ENCODE measurements around the gene SCGB1A1.
"Not testable (repeated sequence)": the region's sequence is repeated elsewhere in the genome, so short reads cannot be mapped to it uniquely, and the experiment has no call there.

SCGB1A1 gene

GRCh38 chr11:62449912-62450311, 31.1 kb downstream of the SCGB1A1 start:
- DNase-seq (ENCODE audit: low spot score): not testable (repeated sequence)

- no peak for DNase-seq (ENCODE audit: low spot score)
These were observed 31.9 kb downstream of the SCGB1A1 start for GRCh38 chr11:62450543-62451240.

- no peak for DNase-seq (ENCODE audit: low spot score)
These were observed 32.4 kb downstream of the SCGB1A1 start for GRCh38 chr11:62451241-62451621.

GRCh38 chr11:62452261-62452660, 33.4 kb downstream of the SCGB1A1 start:
- no peak for DNase-seq (ENCODE audit: low spot score)

- no peak for DNase-seq (ENCODE audit: low spot score)
These were observed 34.1 kb downstream of the SCGB1A1 start for GRCh38 chr11:62452839-62453468.

- DNase-seq (ENCODE audit: low spot score): no peak
These were observed 37.8 kb downstream of the SCGB1A1 start for GRCh38 chr11:62456630-62457029.

- no peak for DNase-seq (ENCODE audit: low spot score)
These were observed 38.6 kb downstream of the SCGB1A1 start for GRCh38 chr11:62457478-62457877.

- DNase-seq (ENCODE audit: low spot score): no peak
These were observed 39.6 kb downstream of the SCGB1A1 start for GRCh38 chr11:62458212-62459002.

- no peak for DNase-seq (ENCODE audit: low spot score)
These were observed 40.2 kb downstream of the SCGB1A1 start for GRCh38 chr11:62459080-62459479.

- DNase-seq (ENCODE audit: low spot score): no peak
These were observed 43.1 kb downstream of the SCGB1A1 start for GRCh38 chr11:62461740-62462507.

- no peak for DNase-seq (ENCODE audit: low spot score)
These were observed 43.7 kb downstream of the SCGB1A1 start for GRCh38 chr11:62462508-62462892.

- no peak for DNase-seq (ENCODE audit: low spot score)
These were observed 44.3 kb downstream of the SCGB1A1 start for GRCh38 chr11:62463121-62463542.

GRCh38 chr11:62464655-62465054, 45.8 kb downstream of the SCGB1A1 start:
- no peak for DNase-seq (ENCODE audit: low spot score)

GRCh38 chr11:62466444-62466843, 47.6 kb downstream of the SCGB1A1 start:
- no peak for DNase-seq (ENCODE audit: low spot score)

- no peak for DNase-seq (ENCODE audit: low spot score)
These were observed 49.7 kb downstream of the SCGB1A1 start for GRCh38 chr11:62468577-62468976.

- DNase-seq (ENCODE audit: low spot score): no peak
These were observed 52.8 kb downstream of the SCGB1A1 start for GRCh38 chr11:62471603-62472002.

- DNase-seq (ENCODE audit: low spot score): no peak
These were observed 53.4 kb downstream of the SCGB1A1 start for GRCh38 chr11:62472063-62472884.
